GM12878 (cell line): ENCODE data around the gene HHIPL1. TPM values are rescaled to one million over a fixed set of nuclear protein-coding genes. Genes with fewer than 3 reads are reported as not detected.

Experiments used
- ATAC-seq: fragments of 200-7000 bp; cut with Tn5 transposase; 3 replicates; pipeline ENCODE4 v1.9.1; 2020; ENCODE audit warnings: mild to moderate bottlenecking, moderate library complexity
- BruUV-seq: library from RNA; stranded (reverse); fragments of 400-500 nt; replicated peaks from 2 replicates; lab custom pipeline; 2021; lab: Mats Ljungman, UMichigan
- CTCF ChIA-PET: fragments of 300-600 bp; sonication (Branson Sonifier 250); formaldehyde crosslinking; extraction: SDS; loops from one replicate; lab custom pipeline; 2021; ENCODE audit warnings: inconsistent platforms; lab: Yijun Ruan, JAX
- POLR2A ChIA-PET: fragments of 350-600 bp; formaldehyde crosslinking; extraction: SDS; loops from one replicate; lab custom pipeline; 2021; ENCODE audit warnings: inconsistent platforms; lab: Charles Lee
- RAD21 ChIA-PET: fragments of 300-600 bp; sonication (Branson Sonifier 250); formaldehyde crosslinking; loops from one replicate; lab custom pipeline; 2023; ENCODE audit warnings: antibody characterized with exemption; ENCODE audit not compliant: unreplicated experiment; lab: Charles Lee
- SMC1A ChIA-PET: fragments of 300-600 bp; sonication (Branson Sonifier 250); formaldehyde crosslinking; loops from one replicate; lab custom pipeline; 2023; ENCODE audit not compliant: unreplicated experiment, uncharacterized antibody; lab: Charles Lee
- DNase-seq: peaks from one replicate; pipeline ENCODE4 v3.0.0-alpha.2; 2011; ENCODE audit warnings: low read depth, low spot score
- FAIRE-seq: peaks from 3 replicates; lab custom pipeline; 2011; peaks lifted over from hg19 to GRCh38; lab: Jason Lieb, UNC
- H2AFZ ChIP-seq: 2 replicates; pipeline ENCODE4 v1.6.0; 2011; ENCODE audit warnings: low read depth, low read length, control low read depth; ENCODE audit not compliant: control insufficient read depth
- H3K27ac ChIP-seq: 2 replicates; pipeline ENCODE4 v1.5.1; 2011; ENCODE audit warnings: control low read depth; ENCODE audit not compliant: control insufficient read depth, insufficient read depth
- H3K27me3 ChIP-seq, 2 experiments: replicated peaks in 1 of 2; 2 replicates each; pipeline versions ENCODE4 v1.6.0 to v1.6.1; 2011; ENCODE audit warnings: low read length in 1 of 2; ENCODE audit not compliant: control insufficient read depth in 2 of 2, insufficient read depth in 2 of 2
- H3K36me3 ChIP-seq, 2 experiments: 2 replicates each; pipeline ENCODE4 v1.5.1; 2011; ENCODE audit warnings: low read length in 1 of 2; ENCODE audit not compliant: control insufficient read depth in 2 of 2, insufficient read depth in 2 of 2
- H3K4me1 ChIP-seq: 2 replicates; pipeline ENCODE4 v1.6.1; 2011; ENCODE audit warnings: mild to moderate bottlenecking, low read length, moderate library complexity, mixed read lengths; ENCODE audit not compliant: control insufficient read depth, insufficient read depth
- H3K4me2 ChIP-seq: 2 replicates; pipeline ENCODE4 v1.6.0; 2011; ENCODE audit warnings: control low read depth; ENCODE audit not compliant: control insufficient read depth, insufficient read depth
- H3K4me3 ChIP-seq: fragments of 200-600 bp; sonication (generic); 2 replicates; pipeline ENCODE4 v1.5.1; 2016
- H3K79me2 ChIP-seq: 2 replicates; pipeline ENCODE4 v1.6.0; 2011; ENCODE audit warnings: low read length; ENCODE audit not compliant: control insufficient read depth, insufficient read depth
- H3K9ac ChIP-seq: 2 replicates; pipeline ENCODE4 v1.8.0; 2011; ENCODE audit warnings: low read length, control low read depth, mixed read lengths; ENCODE audit not compliant: control insufficient read depth, insufficient read depth
- H3K9me3 ChIP-seq: replicated peaks from 3 replicates; pipeline ENCODE4 v1.5.1; 2011; ENCODE audit warnings: mild to moderate bottlenecking, low read length; ENCODE audit not compliant: control insufficient read depth, insufficient read depth
- H4K20me1 ChIP-seq: 2 replicates; pipeline ENCODE4 v1.6.0; 2011; ENCODE audit not compliant: control insufficient read depth, insufficient read depth
- ASH2L ChIP-seq: fragments of 300-600, 200-600 bp; sonication (generic); IDR thresholded peaks from 2 replicates; pipeline ENCODE4 v1.6.1; 2017; ENCODE audit warnings: low read depth, mild to moderate bottlenecking, borderline replicate concordance
- CBX3 ChIP-seq: fragments of 200-600 bp; sonication (generic); IDR thresholded peaks from 2 replicates; pipeline ENCODE4 v1.6.1; 2016; ENCODE audit warnings: low read depth, borderline replicate concordance
- HDAC6 ChIP-seq: fragments of 200-600 bp; sonication (generic); IDR thresholded peaks from one replicate; pipeline ENCODE4 v1.8.0; 2017; ENCODE audit warnings: antibody characterized with exemption; ENCODE audit not compliant: unreplicated experiment
- IKZF2 ChIP-seq, 2 experiments: fragments of 450-650 bp; IDR thresholded peaks; 2 replicates each; pipeline ENCODE4 v1.6.1; 2017; ENCODE audit warnings: mild to moderate bottlenecking in 2 of 2, moderate library complexity in 2 of 2
- MXI1 ChIP-seq: fragments of 150-350 bp; IDR thresholded peaks from 2 replicates; pipeline ENCODE4 v1.6.1; 2011; ENCODE audit warnings: low read depth, mild to moderate bottlenecking, inconsistent platforms, low read length, improper control_type of control experiment
- RB1 ChIP-seq: fragments of 450-650 bp; formaldehyde crosslinking; IDR thresholded peaks from 2 replicates; pipeline ENCODE4 v1.6.1; 2017; ENCODE audit warnings: mild to moderate bottlenecking, borderline replicate concordance
- RELA ChIP-seq: fragments of 450-650 bp; IDR thresholded peaks from 2 replicates; pipeline ENCODE4 v1.8.0; 2014; ENCODE audit warnings: borderline replicate concordance; ENCODE audit not compliant: partially characterized antibody
- REST ChIP-seq: IDR thresholded peaks from 2 replicates; pipeline ENCODE4 v1.6.1; 2012; ENCODE audit warnings: mild to moderate bottlenecking, low read depth, low read length
- RUNX3 ChIP-seq: IDR thresholded peaks from 2 replicates; pipeline ENCODE4 v1.6.1; 2012; ENCODE audit warnings: low read length, inconsistent platforms
- TAF1 ChIP-seq: IDR thresholded peaks from 2 replicates; pipeline ENCODE4 v1.6.1; 2011; ENCODE audit warnings: mild to moderate bottlenecking, low read depth, low read length, borderline replicate concordance
- ZBED1 ChIP-seq: IDR thresholded peaks from 2 replicates; pipeline ENCODE4 v1.6.1; 2016; ENCODE audit warnings: borderline replicate concordance
- ZNF274 ChIP-seq: IDR thresholded peaks from one replicate; pipeline ENCODE4 v1.8.0; 2011; ENCODE audit not compliant: insufficient read length, insufficient read depth
- WGBS: methylation state at CpG from one replicate; pipeline ENCODE4 v1.1.6; 2016; ENCODE audit warnings: low lambda C conversion rate; ENCODE audit not compliant: insufficient replicate concordance, insufficient coverage; ENCODE audit errors: missing lambda C conversion rate; 5-methylcytosine and 5-hydroxymethylcytosine counted together
- in situ Hi-C: fragments of 300-500 bp; cut with MboI; formaldehyde crosslinking; loops from 9 replicates; pipeline ENCODE4 v1.14.3; 2018; ENCODE audit warnings: mixed read lengths
- intact Hi-C: fragments of 100-400 bp; cut with micrococcal nuclease; formaldehyde crosslinking; loops from one replicate; pipeline ENCODE4 v1.14.2; 2022; ENCODE audit not compliant: unreplicated experiment
- polyA plus RNA-seq, 11 experiments: library from polyadenylated mRNA; depleted of rRNA in 4 of 11; unstranded in 6 of 11; stranded (reverse) in 5 of 11; fragments of >200 nt; fragmentation: Nextera tagmentation in 4 of 11; fragmentation: Illumina TruSeq in 1 of 11; extraction: Ambion mirVana in 4 of 11; extraction: Trizol in 1 of 11; gene quantifications; 1 replicate in 1 of 11; 2 replicates in 10 of 11; pipeline versions ENCODE4 v1.2.1 to v1.2.3, GENCODE V29; 2011 to 2016; ENCODE audit warnings: inconsistent platforms in 2 of 11, missing spikeins in 2 of 11, low read depth in 1 of 11
- total RNA-seq, 4 experiments: library from RNA; depleted of rRNA in 3 of 4; stranded (reverse); fragments of >200 nt in 3 of 4; fragmentation: Illumina TruSeq in 1 of 4; extraction: Trizol in 1 of 4; gene quantifications; 2 replicates each; pipeline versions ENCODE4 v1.2.1 to v1.2.3, GENCODE V29; 2013 to 2021
- TF ChIP-seq, protein P1 (sequence below): IDR thresholded peaks from 2 replicates; pipeline ENCODE4 v1.6.1; 2012; ENCODE audit warnings: low read depth, low read length, improper control_type of control experiment
- TF ChIP-seq, protein P2 (sequence below): IDR thresholded peaks from 2 replicates; pipeline ENCODE4 v1.6.1; 2011; ENCODE audit warnings: low read depth, low read length, improper control_type of control experiment, borderline replicate concordance

The HHIPL1 gene
- total and polyA plus RNA-seq, 10 of the 15 experiments (the other 5 are each of a cell fraction or from before 2014, with no cell fraction given) = 0.09 TPM; not detected in 9

DNA sequence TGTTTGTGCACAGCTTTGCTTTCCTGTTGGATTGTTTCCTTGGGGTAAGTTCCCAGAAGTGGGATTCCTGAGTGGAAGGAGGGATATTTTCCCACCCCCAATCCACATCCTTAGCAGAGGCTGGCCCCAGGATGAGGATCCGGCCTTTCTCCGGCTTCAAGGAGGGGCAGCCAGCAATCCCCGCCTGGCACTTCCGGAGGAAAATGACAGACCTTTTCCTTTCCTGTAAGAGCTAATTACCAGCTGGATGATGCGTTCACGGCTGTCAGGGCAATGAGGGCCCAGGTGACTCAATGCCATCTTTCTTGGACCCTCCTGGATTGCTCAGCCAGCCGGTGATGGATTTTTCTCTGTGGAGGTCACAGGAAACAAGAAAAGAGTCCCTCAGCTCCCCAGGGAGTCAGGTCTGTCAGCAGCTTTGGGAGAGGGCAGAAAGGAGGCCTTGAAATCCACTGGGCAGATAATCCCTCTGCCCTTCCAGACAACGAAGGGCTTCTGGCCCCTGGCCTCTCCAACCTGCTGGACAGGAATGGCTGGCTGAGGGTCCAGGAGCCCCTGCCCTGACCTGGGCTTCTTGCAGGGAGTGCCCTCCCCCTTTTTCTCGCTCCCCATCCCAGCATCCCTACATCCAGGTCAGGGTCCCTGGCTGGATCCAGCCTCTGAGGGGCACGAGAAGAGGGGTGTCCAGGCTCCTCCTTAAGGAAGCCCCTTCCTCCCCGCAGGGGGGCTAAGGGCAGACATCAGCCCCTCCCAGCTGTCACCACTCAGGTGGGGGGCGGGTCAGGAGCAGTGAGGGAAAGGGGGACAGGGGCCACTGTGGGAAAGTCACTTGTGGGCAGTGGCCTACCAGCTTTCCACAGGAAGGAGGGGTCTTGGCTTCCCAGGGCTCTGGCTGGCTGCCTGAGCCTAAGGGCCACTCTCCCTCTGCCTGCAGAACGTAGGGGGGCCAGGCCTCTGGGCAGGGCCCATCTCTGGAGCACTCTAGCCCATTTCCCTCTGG is 24.8 kb upstream of the HHIPL1 start:
- FAIRE-seq (no peak), ATAC-seq (no peak), DNase-seq (no peak)
- Histone ChIP-seq H4K20me1 (no peaks in the 10 kb centered on the region), H3K4me1 (no peaks in the 10 kb centered on the region), H3K36me3 (no peaks in the 10 kb centered on the region), H2AFZ (no peak overlapping the region), H3K27ac (no peak overlapping the region), H3K9ac (no peak overlapping the region), H3K79me2 (no peaks in the 10 kb centered on the region), H3K4me2 (no peak overlapping the region), H3K27me3 (peaks cover 0 to 3% of the 10 kb centered on the region in 2 experiments; a peak in 3 of 4 replicates), H3K4me3 (no peak overlapping the region), H3K9me3 (no peaks in the 10 kb centered on the region)
- SMC1A ChIA-PET = no interaction called here
- CTCF ChIA-PET = interaction anchor here (1.0 kb wide), 1 partner anchor 8 kb away, joined by 3 read pairs; no protein-coding TSS in a partner anchor
- BruUV-seq = no TSS peak
- in situ Hi-C loops (loop anchor here (5.0 kb wide), 1 partner anchor 98 kb away; no protein-coding TSS in a partner anchor), intact Hi-C loops (no loop called here)
- 19% methylated on average over 12 of the region's 13 CpGs for WGBS
- RAD21 ChIA-PET = no interaction called here
- POLR2A ChIA-PET = no interaction called here
- TF ChIP-seq, protein P1, sequence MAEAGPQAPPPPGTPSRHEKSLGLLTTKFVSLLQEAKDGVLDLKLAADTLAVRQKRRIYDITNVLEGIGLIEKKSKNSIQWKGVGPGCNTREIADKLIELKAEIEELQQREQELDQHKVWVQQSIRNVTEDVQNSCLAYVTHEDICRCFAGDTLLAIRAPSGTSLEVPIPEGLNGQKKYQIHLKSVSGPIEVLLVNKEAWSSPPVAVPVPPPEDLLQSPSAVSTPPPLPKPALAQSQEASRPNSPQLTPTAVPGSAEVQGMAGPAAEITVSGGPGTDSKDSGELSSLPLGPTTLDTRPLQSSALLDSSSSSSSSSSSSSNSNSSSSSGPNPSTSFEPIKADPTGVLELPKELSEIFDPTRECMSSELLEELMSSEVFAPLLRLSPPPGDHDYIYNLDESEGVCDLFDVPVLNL = no peak
- TF ChIP-seq ASH2L (no peak), RB1 (no peak), RELA (no peak), ZBED1 (no peak), RUNX3 (no peak), MXI1 (no peak), HDAC6 (no peak), CBX3 (no peak), IKZF2 (IDR thresholded peaks at IDR 0.05) (no peak), ZNF274 (no peak), REST (no peak), TAF1 (no peak)
- TF ChIP-seq, protein P2, sequence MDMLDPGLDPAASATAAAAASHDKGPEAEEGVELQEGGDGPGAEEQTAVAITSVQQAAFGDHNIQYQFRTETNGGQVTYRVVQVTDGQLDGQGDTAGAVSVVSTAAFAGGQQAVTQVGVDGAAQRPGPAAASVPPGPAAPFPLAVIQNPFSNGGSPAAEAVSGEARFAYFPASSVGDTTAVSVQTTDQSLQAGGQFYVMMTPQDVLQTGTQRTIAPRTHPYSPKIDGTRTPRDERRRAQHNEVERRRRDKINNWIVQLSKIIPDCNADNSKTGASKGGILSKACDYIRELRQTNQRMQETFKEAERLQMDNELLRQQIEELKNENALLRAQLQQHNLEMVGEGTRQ = no peak
